Measurements from ENCODE around the gene UNC45A.
"Not testable (repeated sequence)": the region's sequence is repeated elsewhere in the genome, so short reads cannot be mapped to it uniquely, and the experiment has no call there.

Gene UNC45A

GRCh38 chr15:90934949-90935751, at the start of gene UNC45A:
TSS of gene UNC45A (plus strand) at chr15:90935285. CDS start at chr15:90935325, 40 bp downstream.
- peak; percentile 90 to 94 for DNase-seq (ENCODE audit: low read depth in 2 of 2)

GRCh38 chr15:90885432-90886290, 49.4 kb upstream of the UNC45A start:
- DNase-seq (ENCODE audit: low read depth in 2 of 2), result peak; percentile 60 to 65

GRCh38 chr15:90886291-90886614, 48.8 kb upstream of the UNC45A start:
- no peak for DNase-seq (ENCODE audit: low read depth in 2 of 2)

GRCh38 chr15:90887037-90887481, 48.0 kb upstream of the UNC45A start:
- DNase-seq (ENCODE audit: low read depth in 2 of 2), result no peak

GRCh38 chr15:90889313-90889730, 45.8 kb upstream of the UNC45A start:
- no peak for DNase-seq (ENCODE audit: low read depth in 2 of 2)

GRCh38 chr15:90889736-90890456, 45.2 kb upstream of the UNC45A start:
- DNase-seq (ENCODE audit: low read depth in 2 of 2), result no peak

GRCh38 chr15:90890839-90891238, 44.2 kb upstream of the UNC45A start:
- no peak for DNase-seq (ENCODE audit: low read depth in 2 of 2)

- DNase-seq (ENCODE audit: low read depth in 2 of 2), result no peak
Measured at GRCh38 chr15:90891346-90891949, 43.6 kb upstream of the UNC45A start.

- DNase-seq (ENCODE audit: low read depth in 2 of 2), result no peak
Measured at GRCh38 chr15:90892023-90892422, 43.1 kb upstream of the UNC45A start.

GRCh38 chr15:90892498-90893174, 42.4 kb upstream of the UNC45A start:
- DNase-seq (ENCODE audit: low read depth in 2 of 2), result no peak

- DNase-seq (ENCODE audit: low read depth in 2 of 2), result no peak
Measured at GRCh38 chr15:90893175-90894090, 41.7 kb upstream of the UNC45A start.

- no peak for DNase-seq (ENCODE audit: low read depth in 2 of 2)
Measured at GRCh38 chr15:90895571-90896117, 39.4 kb upstream of the UNC45A start.

- DNase-seq (ENCODE audit: low read depth in 2 of 2), result not testable (repeated sequence)
Measured at GRCh38 chr15:90897131-90897655, 37.9 kb upstream of the UNC45A start.

- DNase-seq (ENCODE audit: low read depth in 2 of 2), result no peak
Measured at GRCh38 chr15:90901175-90902039, 33.7 kb upstream of the UNC45A start.

GRCh38 chr15:90902040-90902839, 32.8 kb upstream of the UNC45A start:
- peak; percentile 28 to 57 for DNase-seq (ENCODE audit: low read depth in 2 of 2)

GRCh38 chr15:90902840-90903732, 32.0 kb upstream of the UNC45A start, which contains the start of gene MAN2A2:
TSS of gene MAN2A2 (plus strand) at chr15:90903302. CDS start at chr15:90904208, 906 bp downstream.
- peak; percentile 59 to 76 for DNase-seq (ENCODE audit: low read depth in 2 of 2)
